Endometrial microvascular endothelial cells (primary cell): ENCODE measurements around the gene RBMS3. TPM values are rescaled to one million over a fixed set of nuclear protein-coding genes. Genes with fewer than 3 reads are reported as not detected.
"Not testable (repeated sequence)": the region's sequence is repeated elsewhere in the genome, so short reads cannot be mapped to it uniquely, and the experiment has no call there.

Experiments used
- in situ Hi-C: cut with HindIII; loops from 2 replicates; pipeline ENCODE4 v1.10.0; 2017; ENCODE audit warnings: low sequenced_read_pairs, low pct_unique_long_range_greater_than_20kb; ENCODE audit errors: inconsistent ontology term
- total RNA-seq: library from RNA; depleted of rRNA; stranded (reverse); fragments of >200 nt; gene quantifications from one replicate; pipeline ENCODE4 v1.2.3, GENCODE V29; 2015; ENCODE audit errors: inconsistent ontology term

Gene RBMS3
- total RNA-seq, 1 donor from 2014 or later, result 21.6 TPM

DNA sequence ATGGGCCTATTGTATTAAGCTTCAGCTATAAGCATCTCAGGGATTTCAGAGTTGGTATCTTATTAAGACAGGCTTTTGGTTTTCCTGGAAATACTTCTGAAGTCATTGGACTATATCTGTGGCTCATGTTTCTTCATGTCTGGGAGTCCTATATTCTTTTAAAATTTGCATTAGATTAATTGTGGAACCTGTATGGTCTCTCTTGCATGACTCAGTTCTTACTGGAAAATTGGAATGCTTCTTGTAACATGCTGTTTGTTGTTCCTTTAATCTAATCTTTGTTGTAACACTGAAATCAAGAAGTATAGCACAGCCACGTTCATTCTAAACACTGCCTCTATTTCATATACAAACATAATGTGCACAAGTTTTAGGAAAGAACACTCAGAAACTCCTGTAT lies 208.1 kb downstream of the RBMS3 start:
- in situ Hi-C loops, result no loop called here

DNA sequence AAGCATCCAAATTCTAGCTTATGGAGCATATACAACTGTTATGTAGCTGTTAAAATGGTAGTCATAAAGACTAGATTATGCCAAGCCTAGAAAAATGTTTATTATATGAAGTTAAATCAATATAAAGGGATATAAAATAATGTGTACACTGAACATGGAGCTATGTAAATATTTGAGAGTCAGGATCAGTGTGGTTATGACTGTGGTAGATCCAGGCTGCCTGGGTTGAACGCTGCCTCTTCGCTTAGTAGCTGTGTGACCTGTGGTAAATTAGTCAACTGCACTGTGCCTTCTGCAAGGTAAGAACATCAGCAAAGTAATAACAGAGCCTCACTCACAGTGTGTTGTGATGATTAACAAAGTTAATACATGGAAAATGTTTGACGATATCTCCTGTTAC lies 212.2 kb downstream of the RBMS3 start:
- in situ Hi-C loops, result no loop called here

DNA sequence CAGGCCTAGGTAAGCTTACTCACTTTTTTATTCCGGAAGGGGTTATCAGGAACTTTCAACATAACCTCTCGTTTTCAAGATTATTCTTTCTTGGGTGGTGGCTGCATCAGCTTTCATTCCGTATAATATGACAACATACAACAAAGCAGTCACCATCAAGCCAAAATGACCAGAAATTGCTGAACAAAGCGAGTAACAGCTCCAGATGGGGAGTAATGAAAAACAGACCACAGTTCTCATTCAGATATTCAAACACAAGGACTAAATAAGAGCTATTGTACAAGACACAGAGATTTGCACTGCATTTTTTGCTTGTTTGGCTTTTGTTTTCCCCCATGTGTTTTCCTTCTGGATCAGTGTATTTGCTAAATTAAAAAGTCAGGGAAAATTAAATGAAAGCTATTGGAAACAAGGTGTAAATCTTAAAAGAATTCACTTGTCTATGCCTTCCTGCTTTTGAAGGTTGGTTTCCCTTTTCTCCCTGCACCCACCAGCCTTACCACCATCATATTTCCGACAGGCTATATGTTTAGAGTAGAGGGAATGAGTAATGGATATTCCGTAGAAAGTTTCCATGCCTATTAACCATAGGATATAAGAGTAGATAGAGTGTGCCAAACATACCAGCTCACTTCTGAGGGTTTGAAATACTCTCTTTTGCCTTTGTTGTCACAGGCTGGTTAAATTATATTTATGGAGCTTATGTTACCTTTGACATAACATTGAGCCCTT lies 213.6 kb downstream of the RBMS3 start:
- in situ Hi-C loops, result no loop called here

DNA sequence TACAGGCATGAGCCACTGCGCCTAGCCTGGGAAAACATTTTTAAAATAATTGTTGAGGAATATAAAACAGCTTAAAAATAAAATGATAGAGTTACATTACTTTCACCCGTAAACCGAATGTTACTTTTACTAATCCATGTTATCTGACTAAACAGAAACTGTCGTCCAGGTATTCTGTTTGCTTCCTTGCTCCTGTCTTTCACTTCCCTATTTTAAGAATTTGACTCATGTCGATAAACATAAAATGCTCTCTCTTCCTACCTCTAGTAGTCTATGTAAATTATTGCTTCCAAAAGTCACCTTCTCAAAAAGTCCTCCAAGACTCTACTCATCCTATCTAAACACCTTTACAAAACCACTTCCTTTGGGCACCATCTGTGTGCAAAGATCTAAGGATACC lies 216.4 kb downstream of the RBMS3 start:
- in situ Hi-C loops, result no loop called here

DNA sequence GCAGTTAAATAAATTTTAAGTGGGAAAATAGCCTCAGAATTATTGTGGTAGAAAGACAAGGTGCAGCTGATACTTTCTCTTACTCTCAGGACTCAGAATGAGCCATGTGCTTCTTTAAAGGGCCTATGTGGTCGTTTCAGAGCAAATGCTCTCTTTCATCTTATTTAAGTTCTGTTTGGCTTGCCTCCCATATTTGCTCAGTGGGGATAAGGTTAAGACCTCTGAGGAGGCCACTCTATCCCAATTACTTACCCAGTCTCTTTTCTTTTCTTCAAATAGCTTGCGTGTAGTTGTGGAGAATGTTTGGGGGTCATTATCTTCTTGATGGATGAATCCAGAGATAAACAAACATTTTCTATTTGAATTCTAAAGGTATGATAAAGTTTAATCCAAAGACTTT lies 221.9 kb downstream of the RBMS3 start:
- in situ Hi-C loops, result no loop called here

DNA sequence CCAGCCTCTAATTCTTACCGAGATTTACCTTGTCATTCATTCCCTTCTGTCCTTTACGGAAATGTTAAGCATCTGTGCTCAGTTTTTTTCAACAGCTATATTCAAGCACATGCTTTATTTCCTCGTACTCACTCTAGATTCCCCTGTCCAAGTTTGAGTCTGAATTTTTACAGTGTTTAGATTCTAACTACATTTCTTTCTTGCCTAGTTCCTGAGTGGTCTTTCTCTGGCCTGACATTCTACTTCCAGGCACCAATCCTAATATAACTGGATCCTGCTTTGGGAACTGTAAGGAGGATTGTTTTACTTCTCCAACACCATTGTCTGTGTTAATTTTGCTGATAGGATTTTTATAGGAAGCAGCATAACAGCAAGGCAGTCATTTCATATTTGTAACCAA lies 222.4 kb downstream of the RBMS3 start:
- in situ Hi-C loops, result no loop called here

DNA sequence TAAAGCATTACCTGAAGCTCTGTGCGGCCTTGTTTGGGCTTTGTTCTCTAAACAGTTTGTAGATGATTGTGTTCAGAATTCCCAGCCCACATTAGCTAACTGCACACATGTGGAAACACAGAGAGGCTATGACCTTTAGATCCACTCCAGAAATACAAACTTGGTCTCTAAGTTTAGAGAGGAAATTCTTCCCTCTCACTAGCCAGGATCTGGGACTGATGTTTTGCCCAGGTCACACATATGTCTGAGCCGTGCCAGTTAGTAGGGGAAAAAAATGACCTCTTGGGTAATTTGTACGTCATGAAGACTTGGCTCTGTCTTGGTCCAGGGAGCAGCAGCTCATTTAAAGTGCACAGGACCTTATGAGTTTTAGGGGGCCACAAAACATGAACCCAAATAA lies 223.1 kb downstream of the RBMS3 start:
- in situ Hi-C loops, result no loop called here

DNA sequence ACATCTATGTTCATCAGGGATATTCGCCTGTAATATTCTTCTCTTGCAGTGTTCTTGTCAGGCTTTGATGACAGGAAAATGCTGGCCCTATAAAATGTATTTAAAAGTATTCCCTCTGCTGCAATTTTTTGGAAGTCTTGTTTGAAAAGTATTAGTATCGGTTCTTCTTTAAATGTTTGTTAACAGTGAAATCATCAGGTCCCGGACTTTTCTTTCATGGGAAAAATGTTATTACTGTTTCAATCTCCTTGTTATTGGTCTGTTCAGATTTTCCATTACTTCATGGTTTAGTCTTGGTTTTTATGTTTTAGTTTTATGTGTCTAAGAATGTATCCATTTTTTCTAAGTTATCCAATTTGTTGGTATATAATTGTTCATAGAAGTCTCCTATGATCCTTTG lies 225.6 kb downstream of the RBMS3 start:
- in situ Hi-C loops, result no loop called here

DNA sequence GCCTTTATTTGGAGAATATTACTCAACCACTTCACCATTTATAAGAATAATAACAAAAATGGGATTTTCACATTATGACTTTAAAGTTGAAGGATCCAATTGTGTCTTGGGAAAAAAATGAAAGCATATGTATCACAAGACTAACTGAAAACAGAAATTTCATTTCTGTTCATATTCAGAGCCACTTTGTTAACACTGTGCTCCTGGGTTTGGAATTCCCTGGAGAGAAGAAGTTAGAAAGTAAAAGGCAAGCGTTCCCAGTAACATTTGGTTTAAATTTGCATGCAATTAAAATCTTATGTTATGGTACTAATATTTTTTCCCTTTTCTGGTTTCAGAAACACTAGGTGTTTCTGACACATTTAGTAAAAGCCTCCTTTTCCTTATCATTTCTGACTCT lies 230.8 kb downstream of the RBMS3 start:
- in situ Hi-C loops, result no loop called here

DNA sequence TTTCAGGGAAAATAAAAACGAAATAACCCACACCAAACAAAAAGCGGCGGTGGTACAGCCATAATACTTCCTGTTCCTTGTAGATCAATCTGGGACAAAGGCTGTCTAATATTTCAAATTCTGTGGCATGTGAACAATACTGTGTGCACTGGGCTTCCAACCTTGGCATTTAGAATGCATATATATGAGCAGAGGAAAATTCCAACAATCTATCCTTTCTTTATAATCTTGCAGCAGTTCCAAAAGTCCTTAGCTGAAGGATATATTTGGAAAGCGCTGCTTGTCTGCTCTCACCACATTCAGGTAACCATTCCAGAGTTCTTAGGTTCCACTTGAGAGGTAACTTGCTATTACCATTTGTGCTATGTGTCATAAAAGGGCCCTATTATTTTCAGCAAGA lies 231.8 kb downstream of the RBMS3 start:
- in situ Hi-C loops, result no loop called here

DNA sequence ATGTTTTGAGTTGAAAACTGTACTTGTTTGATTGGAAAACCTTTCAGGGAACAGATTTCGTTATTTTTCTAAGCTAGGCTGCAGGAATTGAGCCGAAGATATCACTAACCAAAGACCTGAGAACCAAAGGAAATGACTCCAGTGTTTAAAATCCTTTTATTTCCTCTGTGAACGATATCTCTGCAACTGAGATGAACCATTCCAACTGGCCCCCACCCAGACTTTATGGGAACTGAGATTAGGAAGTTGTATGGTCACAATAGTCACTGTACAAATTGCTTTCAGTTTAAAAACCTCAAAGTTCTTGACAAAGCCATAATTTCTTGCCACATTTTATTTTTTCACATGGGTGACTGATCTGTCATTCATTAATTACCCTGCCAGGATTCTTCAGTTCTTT lies 232.4 kb downstream of the RBMS3 start:
- in situ Hi-C loops, result no loop called here

DNA sequence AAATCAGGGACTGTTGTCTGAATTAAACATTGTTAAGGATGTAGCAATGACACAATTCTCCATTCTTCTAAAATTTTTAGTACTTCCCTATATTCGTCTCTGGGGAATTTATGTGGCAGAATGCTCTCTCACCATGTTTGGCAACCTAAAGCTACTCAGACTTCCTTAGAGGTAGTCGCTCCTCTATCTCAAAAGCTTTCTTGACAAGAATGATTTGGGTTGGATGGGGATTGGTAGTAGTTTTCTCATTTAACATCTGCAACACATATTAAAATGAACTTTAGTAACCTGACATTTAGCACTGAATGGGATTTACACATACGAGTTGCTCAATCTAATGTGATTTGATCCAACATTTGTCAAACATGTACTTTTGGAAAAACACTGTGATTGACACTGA lies 233.3 kb downstream of the RBMS3 start:
- in situ Hi-C loops, result no loop called here

DNA sequence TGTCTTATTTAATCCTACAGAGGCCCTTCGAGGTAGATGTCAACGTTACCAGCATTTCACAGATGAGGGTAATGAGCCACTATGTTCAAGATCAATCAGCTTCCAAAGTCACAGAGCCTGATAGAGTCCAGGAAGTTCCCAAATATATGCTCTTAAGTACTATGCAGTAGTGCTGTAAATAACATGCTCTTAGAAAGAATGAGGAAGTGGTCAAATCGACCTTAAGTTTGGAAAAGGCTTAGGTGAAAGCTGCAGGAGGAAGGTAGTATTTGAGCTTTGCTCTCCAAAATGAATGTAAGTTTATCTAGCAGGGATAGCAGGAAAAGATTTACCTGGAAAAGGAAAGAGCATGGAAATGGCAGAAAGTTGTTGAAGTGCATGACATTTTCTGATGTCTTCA lies 234.0 kb downstream of the RBMS3 start:
- in situ Hi-C loops, result no loop called here

DNA sequence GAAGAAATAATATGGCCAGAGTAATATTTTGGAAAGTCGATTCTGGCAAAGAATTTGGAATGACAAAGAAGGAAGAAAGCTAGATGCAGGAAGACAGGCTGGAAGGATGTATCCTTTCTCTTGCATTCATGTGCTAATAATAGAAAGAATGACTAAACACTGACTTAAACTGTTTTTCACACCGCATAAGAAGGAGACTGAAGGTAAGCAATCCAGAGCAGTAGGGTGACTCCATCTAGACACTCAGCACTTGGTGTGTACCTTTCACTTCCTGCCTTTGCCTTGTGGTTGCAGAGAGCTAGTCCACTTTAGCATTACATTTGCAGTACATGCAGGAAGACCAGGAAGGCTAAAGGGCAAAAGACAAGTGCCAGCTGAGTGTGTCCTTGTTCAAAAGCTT lies 234.6 kb downstream of the RBMS3 start:
- in situ Hi-C loops, result no loop called here

DNA sequence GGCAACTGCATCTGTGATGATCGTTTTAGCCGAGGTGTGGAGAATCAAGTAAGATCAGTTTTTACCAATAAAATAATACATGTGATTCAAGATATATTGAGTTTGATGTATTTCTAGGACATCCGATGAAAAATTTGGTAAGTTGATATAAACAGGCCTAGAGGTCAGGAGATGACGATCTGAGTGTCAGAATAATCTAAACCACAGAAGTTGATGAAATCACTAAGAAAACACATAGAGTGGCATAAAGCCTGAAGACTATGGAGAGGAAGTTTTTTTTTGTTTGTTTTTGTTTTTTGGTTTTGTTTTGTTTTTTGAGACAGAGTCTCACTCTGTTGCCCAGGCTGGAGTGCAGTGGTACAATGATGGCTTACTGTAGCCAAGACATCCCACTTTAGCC lies 235.3 kb downstream of the RBMS3 start:
- in situ Hi-C loops, result no loop called here

DNA sequence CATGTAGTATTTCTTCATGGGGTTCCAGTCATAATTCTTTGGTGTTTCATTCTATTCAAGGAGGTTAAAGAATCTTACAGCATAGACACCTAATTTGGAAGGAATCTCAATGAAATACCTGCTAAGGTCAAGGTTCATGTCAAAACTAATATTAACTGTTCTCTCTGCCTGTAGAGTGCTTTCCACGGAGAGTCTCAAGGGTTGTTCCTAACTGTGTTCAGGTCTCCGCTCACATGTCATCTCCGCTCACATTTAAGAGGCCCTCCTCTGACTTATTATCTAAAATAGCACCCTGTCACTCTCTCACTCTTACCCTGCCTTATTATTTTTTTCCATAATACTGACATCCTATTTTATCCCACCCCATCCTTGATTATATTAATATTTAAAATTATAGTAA lies 239.9 kb downstream of the RBMS3 start:
- in situ Hi-C loops, result no loop called here

DNA sequence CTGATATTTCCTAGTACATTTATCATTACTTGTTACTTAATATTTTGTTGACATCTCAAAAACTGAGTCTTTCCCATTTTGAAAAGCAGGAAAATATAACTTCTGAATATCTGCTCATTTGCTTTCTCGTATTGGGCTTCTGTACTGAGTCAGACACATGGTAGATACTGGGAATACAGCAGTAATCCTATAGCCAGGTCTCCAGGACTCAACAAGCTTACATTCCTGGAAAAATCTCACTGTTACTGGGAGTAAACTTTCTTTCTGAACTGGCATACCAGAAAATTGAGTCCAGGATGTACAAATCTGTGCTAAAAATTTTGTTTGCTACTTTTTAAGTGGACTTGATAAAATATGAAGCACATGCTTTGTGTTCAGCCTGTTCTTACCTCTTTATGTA lies 240.4 kb downstream of the RBMS3 start:
- in situ Hi-C loops, result no loop called here

DNA sequence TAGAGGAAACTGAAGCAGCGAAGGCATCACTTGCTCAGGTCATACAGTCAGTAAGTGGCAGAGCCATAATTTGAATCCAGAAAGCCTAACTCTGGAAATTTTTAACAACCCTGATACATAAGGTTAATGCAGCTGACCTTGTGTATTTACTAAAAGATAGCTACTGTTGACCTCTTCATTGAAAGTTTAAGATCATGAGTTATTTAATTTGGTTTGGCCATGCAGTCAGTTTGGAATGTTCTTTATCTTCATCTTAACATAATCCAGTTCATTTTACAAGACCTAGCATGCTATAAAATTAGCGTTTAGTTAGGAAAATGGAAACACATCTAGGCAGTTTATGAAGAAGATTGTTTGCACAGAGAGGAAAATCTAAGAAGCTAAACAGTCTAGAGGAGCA lies 240.9 kb downstream of the RBMS3 start:
- in situ Hi-C loops, result no loop called here

DNA sequence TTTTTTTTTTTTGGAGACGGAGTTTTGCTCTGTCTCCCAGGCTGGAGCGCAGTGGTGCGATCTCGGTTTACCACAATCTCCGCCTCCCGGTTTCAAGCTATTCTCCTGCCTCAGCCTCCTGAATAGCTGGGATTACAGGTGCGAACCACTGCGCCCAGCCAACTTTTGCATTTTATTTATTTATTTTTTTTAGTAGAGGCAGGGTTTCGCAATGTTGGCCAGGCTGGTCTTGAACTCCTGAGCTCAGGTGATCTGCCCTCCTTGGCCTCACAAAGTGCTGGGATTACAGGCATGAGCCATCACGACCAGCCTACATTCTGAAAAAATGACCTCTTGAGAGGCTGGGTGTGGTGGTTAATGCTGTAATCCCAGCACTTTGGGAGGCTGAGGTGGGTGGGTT lies 243.6 kb downstream of the RBMS3 start:
- in situ Hi-C loops, result not testable (repeated sequence)

DNA sequence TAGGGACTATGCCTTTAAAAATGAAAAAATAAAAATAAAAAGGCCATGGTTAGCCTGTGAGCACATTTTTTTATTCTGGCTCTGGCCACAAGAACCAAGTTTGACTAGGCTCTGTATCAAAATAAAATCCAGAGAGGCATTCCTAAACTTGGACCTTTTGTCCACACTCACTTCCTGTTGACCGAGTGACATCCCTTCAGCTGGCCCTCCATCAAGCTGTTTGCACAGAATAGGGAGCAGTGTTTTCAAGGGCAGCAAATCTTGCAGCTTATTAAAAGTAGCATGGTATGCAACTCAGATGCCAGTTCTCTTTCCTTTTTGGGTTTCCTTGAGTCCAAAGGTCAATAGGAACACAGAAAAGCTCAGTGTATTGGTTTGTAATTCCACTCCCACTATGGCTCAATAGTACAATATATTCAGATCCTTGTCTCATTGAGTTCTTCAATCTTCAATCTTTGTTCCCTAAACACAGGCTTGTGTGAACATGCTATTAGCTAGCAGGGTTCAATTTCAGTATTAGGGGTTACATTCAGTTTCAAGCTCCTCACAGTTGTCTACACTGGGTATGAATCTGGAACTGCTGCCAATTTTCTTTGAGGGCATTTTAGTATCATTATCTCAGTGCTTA lies 244.5 kb downstream of the RBMS3 start:
- in situ Hi-C loops, result loop anchor here (25.0 kb wide), 1 partner anchor 237 kb away; no protein-coding TSS in a partner anchor

DNA sequence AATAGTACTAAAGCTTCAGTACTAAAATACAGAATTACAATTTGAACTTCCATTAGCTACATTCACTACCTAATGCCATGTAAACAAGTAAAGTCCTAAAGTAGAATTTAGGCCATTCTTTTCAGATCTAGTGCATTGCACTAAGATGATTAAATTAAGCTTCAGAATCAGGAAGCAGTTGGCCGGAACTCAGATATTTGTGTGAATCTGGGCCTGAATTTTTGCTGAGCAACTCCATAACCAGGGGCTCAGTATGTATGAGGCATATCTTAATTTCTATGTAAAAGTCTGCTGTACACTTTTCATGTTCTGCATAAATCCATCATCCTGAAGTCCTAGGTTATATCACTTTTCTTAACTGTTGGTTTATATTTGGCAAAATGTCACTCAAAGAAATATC lies 246.4 kb downstream of the RBMS3 start:
- in situ Hi-C loops, result loop anchor here (25.0 kb wide), 1 partner anchor 235 kb away; no protein-coding TSS in a partner anchor
